ENCODE data around the gene ZNF628. TPM values are rescaled to one million over a fixed set of nuclear protein-coding genes. Genes with fewer than 3 reads are reported as not detected.

The ZNF628 gene
- polyA plus RNA-seq (2013, experiment 1 of 2) = 7.1 TPM
- 7.0 TPM for polyA plus RNA-seq (2013, experiment 2 of 2)

GRCh38 chr19:55476100-55476775 lies at the start of gene ZNF628:
ZNF628 (plus strand) TSS chr19:55476617; CDS start chr19:55479911, 3,294 bp downstream.
- H3K4me3 ChIP-seq (ENCODE audit: extremely low read depth, insufficient read depth, low read length, poor library complexity, severe bottlenecking) = peak within 1 kb of the TSS; percentile 62
- H3K27ac ChIP-seq (ENCODE audit: low read depth, low read length, severe bottlenecking) = peak within 1 kb of the TSS; percentile 79
- no peaks in the 10 kb centered on the region for H3K9me3 ChIP-seq (ENCODE audit: control insufficient read depth, low read length)
- WGBS, 2 experiments (ENCODE audit: insufficient coverage in 2 of 2) = 1 to 2% methylated on average over 38 to 44 of the region's 61 CpGs
- H3K36me3 ChIP-seq (ENCODE audit: control insufficient read depth, insufficient read depth, low read length) = peaks cover 2% of the 10 kb centered on the region
- H3K4me1 ChIP-seq (ENCODE audit: control insufficient read depth, insufficient read depth, low read length, poor library complexity, severe bottlenecking) = peaks cover 10% of the 10 kb centered on the region

GRCh38 chr19:55431183-55431582 lies 45.2 kb upstream of the ZNF628 start:
- Histone ChIP-seq H3K36me3 (ENCODE audit: control insufficient read depth, insufficient read depth, low read length) (no peaks in the 10 kb centered on the region), H3K27ac (ENCODE audit: low read depth, low read length, severe bottlenecking) (no peak overlapping the region), H3K4me3 (ENCODE audit: extremely low read depth, insufficient read depth, low read length, poor library complexity, severe bottlenecking) (no peak overlapping the region), H3K4me1 (ENCODE audit: control insufficient read depth, insufficient read depth, low read length, poor library complexity, severe bottlenecking) (no peaks in the 10 kb centered on the region), H3K9me3 (ENCODE audit: control insufficient read depth, low read length) (no peaks in the 10 kb centered on the region)
- WGBS, 2 experiments (ENCODE audit: insufficient coverage in 2 of 2) = 90 to 92% methylated on average over 1 of the region's 1 CpG

- no peaks in the 10 kb centered on the region for H3K4me1 ChIP-seq (ENCODE audit: control insufficient read depth, insufficient read depth, low read length, poor library complexity, severe bottlenecking)
- no peak overlapping the region for H3K27ac ChIP-seq (ENCODE audit: low read depth, low read length, severe bottlenecking)
- H3K36me3 ChIP-seq (ENCODE audit: control insufficient read depth, insufficient read depth, low read length) = no peaks in the 10 kb centered on the region
- H3K9me3 ChIP-seq (ENCODE audit: control insufficient read depth, low read length) = no peaks in the 10 kb centered on the region
- no peak overlapping the region for H3K4me3 ChIP-seq (ENCODE audit: extremely low read depth, insufficient read depth, low read length, poor library complexity, severe bottlenecking)
- WGBS, 2 experiments (ENCODE audit: insufficient coverage in 2 of 2) = 82 to 86% methylated on average over 14 of the region's 14 CpGs
Measured at GRCh38 chr19:55432241-55432959, 44.0 kb upstream of the ZNF628 start.

GRCh38 chr19:55433292-55433691 lies 43.1 kb upstream of the ZNF628 start:
- Histone ChIP-seq H3K9me3 (ENCODE audit: control insufficient read depth, low read length) (no peaks in the 10 kb centered on the region), H3K4me3 (ENCODE audit: extremely low read depth, insufficient read depth, low read length, poor library complexity, severe bottlenecking) (no peak overlapping the region), H3K36me3 (ENCODE audit: control insufficient read depth, insufficient read depth, low read length) (no peaks in the 10 kb centered on the region), H3K4me1 (ENCODE audit: control insufficient read depth, insufficient read depth, low read length, poor library complexity, severe bottlenecking) (no peaks in the 10 kb centered on the region), H3K27ac (ENCODE audit: low read depth, low read length, severe bottlenecking) (no peak overlapping the region)
- WGBS, 2 experiments (ENCODE audit: insufficient coverage in 2 of 2) = 91% methylated on average over 48 of the region's 48 CpGs

GRCh38 chr19:55434356-55434919 lies 42.0 kb upstream of the ZNF628 start:
- Histone ChIP-seq H3K4me1 (ENCODE audit: control insufficient read depth, insufficient read depth, low read length, poor library complexity, severe bottlenecking) (no peaks in the 10 kb centered on the region), H3K9me3 (ENCODE audit: control insufficient read depth, low read length) (no peaks in the 10 kb centered on the region), H3K4me3 (ENCODE audit: extremely low read depth, insufficient read depth, low read length, poor library complexity, severe bottlenecking) (no peak overlapping the region), H3K36me3 (ENCODE audit: control insufficient read depth, insufficient read depth, low read length) (no peaks in the 10 kb centered on the region), H3K27ac (ENCODE audit: low read depth, low read length, severe bottlenecking) (no peak overlapping the region)
- 79 to 81% methylated on average over 3 to 4 of the region's 4 CpGs for WGBS, 2 experiments (ENCODE audit: insufficient coverage in 2 of 2)

- Histone ChIP-seq H3K9me3 (ENCODE audit: control insufficient read depth, low read length) (no peaks in the 10 kb centered on the region), H3K4me3 (ENCODE audit: extremely low read depth, insufficient read depth, low read length, poor library complexity, severe bottlenecking) (no peak overlapping the region), H3K27ac (ENCODE audit: low read depth, low read length, severe bottlenecking) (no peak overlapping the region), H3K36me3 (ENCODE audit: control insufficient read depth, insufficient read depth, low read length) (no peaks in the 10 kb centered on the region), H3K4me1 (ENCODE audit: control insufficient read depth, insufficient read depth, low read length, poor library complexity, severe bottlenecking) (no peaks in the 10 kb centered on the region)
- WGBS, 2 experiments (ENCODE audit: insufficient coverage in 2 of 2) = 98% methylated on average over 4 of the region's 4 CpGs; no CpG with 5 or more reads in 1 of the 2 experiments
Measured at GRCh38 chr19:55435020-55435419, 41.4 kb upstream of the ZNF628 start.

GRCh38 chr19:55436847-55437246 lies 39.6 kb upstream of the ZNF628 start:
- 36 to 41% methylated on average over 8 of the region's 8 CpGs for WGBS, 2 experiments (ENCODE audit: insufficient coverage in 2 of 2)
- Histone ChIP-seq H3K9me3 (ENCODE audit: control insufficient read depth, low read length) (no peaks in the 10 kb centered on the region), H3K4me3 (ENCODE audit: extremely low read depth, insufficient read depth, low read length, poor library complexity, severe bottlenecking) (no peak overlapping the region), H3K36me3 (ENCODE audit: control insufficient read depth, insufficient read depth, low read length) (no peaks in the 10 kb centered on the region), H3K4me1 (ENCODE audit: control insufficient read depth, insufficient read depth, low read length, poor library complexity, severe bottlenecking) (no peaks in the 10 kb centered on the region), H3K27ac (ENCODE audit: low read depth, low read length, severe bottlenecking) (no peak overlapping the region)

GRCh38 chr19:55437410-55437809 lies 39.0 kb upstream of the ZNF628 start:
- no peak overlapping the region for H3K27ac ChIP-seq (ENCODE audit: low read depth, low read length, severe bottlenecking)
- no peaks in the 10 kb centered on the region for H3K4me1 ChIP-seq (ENCODE audit: control insufficient read depth, insufficient read depth, low read length, poor library complexity, severe bottlenecking)
- H3K9me3 ChIP-seq (ENCODE audit: control insufficient read depth, low read length) = no peaks in the 10 kb centered on the region
- no peaks in the 10 kb centered on the region for H3K36me3 ChIP-seq (ENCODE audit: control insufficient read depth, insufficient read depth, low read length)
- 1 to 4% methylated on average over 17 of the region's 17 CpGs for WGBS, 2 experiments (ENCODE audit: insufficient coverage in 2 of 2)
- no peak overlapping the region for H3K4me3 ChIP-seq (ENCODE audit: extremely low read depth, insufficient read depth, low read length, poor library complexity, severe bottlenecking)

- Histone ChIP-seq H3K27ac (ENCODE audit: low read depth, low read length, severe bottlenecking) (no peak overlapping the region), H3K4me1 (ENCODE audit: control insufficient read depth, insufficient read depth, low read length, poor library complexity, severe bottlenecking) (no peaks in the 10 kb centered on the region), H3K36me3 (ENCODE audit: control insufficient read depth, insufficient read depth, low read length) (no peaks in the 10 kb centered on the region), H3K4me3 (ENCODE audit: extremely low read depth, insufficient read depth, low read length, poor library complexity, severe bottlenecking) (no peak overlapping the region), H3K9me3 (ENCODE audit: control insufficient read depth, low read length) (no peaks in the 10 kb centered on the region)
- 69 to 82% methylated on average over 4 to 5 of the region's 5 CpGs for WGBS, 2 experiments (ENCODE audit: insufficient coverage in 2 of 2)
Measured at GRCh38 chr19:55439052-55439451, 37.4 kb upstream of the ZNF628 start.

GRCh38 chr19:55440411-55441105 lies 35.9 kb upstream of the ZNF628 start:
- Histone ChIP-seq H3K4me1 (ENCODE audit: control insufficient read depth, insufficient read depth, low read length, poor library complexity, severe bottlenecking) (no peaks in the 10 kb centered on the region), H3K36me3 (ENCODE audit: control insufficient read depth, insufficient read depth, low read length) (no peaks in the 10 kb centered on the region), H3K9me3 (ENCODE audit: control insufficient read depth, low read length) (no peaks in the 10 kb centered on the region), H3K27ac (ENCODE audit: low read depth, low read length, severe bottlenecking) (no peak overlapping the region), H3K4me3 (ENCODE audit: extremely low read depth, insufficient read depth, low read length, poor library complexity, severe bottlenecking) (no peak overlapping the region)
- WGBS, 2 experiments (ENCODE audit: insufficient coverage in 2 of 2) = 17 to 24% methylated on average over 17 to 38 of the region's 39 CpGs
